ENCODE measurements around the gene ECE1.

- TF ChIP-seq CTCF (IDR thresholded peaks at IDR 0.05; ENCODE audit: borderline replicate concordance, extremely low read depth, low read length, poor library complexity, severe bottlenecking) = no peak
- no peak for TF ChIP-seq EZH2 (IDR thresholded peaks at IDR 0.05; ENCODE audit: borderline replicate concordance, low read depth, low read length, severe bottlenecking)
These were observed 43.2 kb downstream of the ECE1 start for GRCh38 chr1:21246905-21247642.

Measured in DND-41 (cell line).